ENCODE results near the gene SRSF4. TPM values are rescaled to one million over a fixed set of nuclear protein-coding genes. Genes with fewer than 3 reads are reported as not detected.

Gene SRSF4
- total RNA-seq, 1 experiment from 2014 or later = 31.7 TPM

- no peak overlapping the region for H3K4me2 ChIP-seq (ENCODE audit: low read depth, low read length, poor library complexity, severe bottlenecking)
- no peak overlapping the region for H2AFZ ChIP-seq (ENCODE audit: low read length)
- peaks cover 7% of the 10 kb centered on the region for H3K36me3 ChIP-seq (ENCODE audit: insufficient read depth, low read length)
- H3K27ac ChIP-seq (ENCODE audit: low read length) = no peak overlapping the region
- no peaks in the 10 kb centered on the region for H3K79me2 ChIP-seq (ENCODE audit: low read length)
- H3K9me2 ChIP-seq (replicated peaks; ENCODE audit: insufficient read depth, low read length) = no peaks in the 10 kb centered on the region
- no peaks in the 10 kb centered on the region for H3K4me1 ChIP-seq (ENCODE audit: low read length)
- no peaks in the 10 kb centered on the region for H3K9me3 ChIP-seq (ENCODE audit: low read length)
- no peaks in the 10 kb centered on the region for H3K27me3 ChIP-seq (ENCODE audit: low read length)
- H4K20me1 ChIP-seq (ENCODE audit: insufficient read depth, low read depth, low read length) = no peaks in the 10 kb centered on the region
- DNase-seq = no peak
- no peak overlapping the region for H3K4me3 ChIP-seq (ENCODE audit: low read length)
- H3K9ac ChIP-seq (ENCODE audit: low read length) = no peak overlapping the region
Measured at GRCh38 chr1:29195881-29196291, 14.2 kb upstream of the SRSF4 start.

DNA sequence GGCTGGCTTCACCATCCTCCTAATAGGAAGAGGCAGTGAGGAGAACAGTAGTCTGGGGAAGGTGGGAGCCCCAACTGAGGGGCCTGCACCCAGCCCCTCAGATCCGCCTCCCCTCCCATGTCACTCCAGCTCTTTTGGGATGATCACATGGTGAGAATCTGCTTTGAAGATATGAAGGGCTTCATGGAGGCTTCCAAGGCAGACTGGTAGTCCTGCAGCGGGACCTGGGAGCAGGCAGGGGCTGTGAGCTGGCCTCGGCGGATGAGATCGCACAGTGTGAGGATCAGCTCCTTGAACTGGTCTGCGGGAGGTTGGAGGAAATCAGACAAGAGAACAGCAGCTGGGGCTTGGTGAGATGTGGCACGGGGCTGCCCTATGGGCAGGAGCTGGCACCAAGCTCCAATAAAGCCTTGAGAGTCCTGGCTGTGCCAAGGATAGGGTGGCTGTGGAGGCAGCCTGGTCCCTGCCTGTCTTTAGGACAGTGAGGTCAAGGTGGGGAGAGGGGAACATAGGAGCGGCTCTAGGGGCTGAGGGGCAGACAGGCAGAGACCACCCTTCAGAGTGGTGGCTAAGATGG, 12.3 kb upstream of the SRSF4 start:
- Histone ChIP-seq H3K4me3 (ENCODE audit: low read length) (no peak overlapping the region), H3K9me3 (ENCODE audit: low read length) (no peaks in the 10 kb centered on the region), H3K36me3 (ENCODE audit: insufficient read depth, low read length) (no peaks in the 10 kb centered on the region), H3K27me3 (ENCODE audit: low read length) (no peaks in the 10 kb centered on the region), H3K9me2 (replicated peaks; ENCODE audit: insufficient read depth, low read length) (no peaks in the 10 kb centered on the region), H3K79me2 (ENCODE audit: low read length) (no peaks in the 10 kb centered on the region), H2AFZ (ENCODE audit: low read length) (no peak overlapping the region), H3K9ac (ENCODE audit: low read length) (no peak overlapping the region), H3K4me2 (ENCODE audit: low read depth, low read length, poor library complexity, severe bottlenecking) (no peak overlapping the region), H4K20me1 (ENCODE audit: insufficient read depth, low read depth, low read length) (no peaks in the 10 kb centered on the region), H3K4me1 (ENCODE audit: low read length) (no peaks in the 10 kb centered on the region), H3K27ac (ENCODE audit: low read length) (no peak overlapping the region)
- DNase-seq = no peak

DNA sequence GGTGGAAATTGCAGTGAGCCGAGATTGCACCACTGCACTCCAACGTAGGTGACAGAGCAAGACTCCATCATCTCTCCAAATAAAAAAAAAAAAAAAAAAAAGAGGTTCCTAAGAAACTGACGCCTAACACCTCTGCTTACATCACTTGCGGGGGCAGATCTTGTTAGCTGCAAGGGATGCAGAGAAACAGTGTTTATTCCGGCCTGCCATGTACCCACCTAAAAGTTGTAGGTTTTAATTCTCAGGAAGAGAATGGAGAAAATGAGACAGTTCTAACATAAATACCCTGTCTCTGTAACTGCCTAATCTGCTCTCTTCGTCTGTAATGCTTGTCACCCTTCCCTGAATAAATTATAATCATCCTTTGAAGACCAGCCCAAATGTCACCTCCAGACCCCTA, 9.0 kb upstream of the SRSF4 start:
- H3K79me2 ChIP-seq (ENCODE audit: low read length) = no peaks in the 10 kb centered on the region
- DNase-seq = no peak

GRCh38 chr1:29186707-29187106, 5.0 kb upstream of the SRSF4 start:
- Histone ChIP-seq H3K4me3 (ENCODE audit: low read length) (no peak overlapping the region), H3K27ac (ENCODE audit: low read length) (no peak overlapping the region), H3K27me3 (ENCODE audit: low read length) (no peaks in the 10 kb centered on the region), H3K9ac (ENCODE audit: low read length) (no peak overlapping the region), H3K4me2 (ENCODE audit: low read depth, low read length, poor library complexity, severe bottlenecking) (no peak overlapping the region), H2AFZ (ENCODE audit: low read length) (no peak overlapping the region), H3K36me3 (ENCODE audit: insufficient read depth, low read length) (no peaks in the 10 kb centered on the region), H4K20me1 (ENCODE audit: insufficient read depth, low read depth, low read length) (no peaks in the 10 kb centered on the region), H3K9me3 (ENCODE audit: low read length) (no peaks in the 10 kb centered on the region), H3K79me2 (ENCODE audit: low read length) (no peaks in the 10 kb centered on the region), H3K9me2 (replicated peaks; ENCODE audit: insufficient read depth, low read length) (no peaks in the 10 kb centered on the region), H3K4me1 (ENCODE audit: low read length) (peaks cover 14% of the 10 kb centered on the region)
- DNase-seq = no peak

More for the DNA sequence above, 9.0 kb upstream of the SRSF4 start:
- H3K4me2 ChIP-seq (ENCODE audit: low read depth, low read length, poor library complexity, severe bottlenecking) = no peak overlapping the region
- H3K9me2 ChIP-seq (replicated peaks; ENCODE audit: insufficient read depth, low read length) = no peaks in the 10 kb centered on the region
- no peaks in the 10 kb centered on the region for H3K4me1 ChIP-seq (ENCODE audit: low read length)
- H3K9ac ChIP-seq (ENCODE audit: low read length) = no peak overlapping the region
- no peaks in the 10 kb centered on the region for H3K27me3 ChIP-seq (ENCODE audit: low read length)
- H3K4me3 ChIP-seq (ENCODE audit: low read length) = no peak overlapping the region
- no peak overlapping the region for H3K27ac ChIP-seq (ENCODE audit: low read length)
- no peaks in the 10 kb centered on the region for H3K36me3 ChIP-seq (ENCODE audit: insufficient read depth, low read length)
- H2AFZ ChIP-seq (ENCODE audit: low read length) = no peak overlapping the region
- no peaks in the 10 kb centered on the region for H4K20me1 ChIP-seq (ENCODE audit: insufficient read depth, low read depth, low read length)
- no peaks in the 10 kb centered on the region for H3K9me3 ChIP-seq (ENCODE audit: low read length)

- Histone ChIP-seq H3K36me3 (ENCODE audit: insufficient read depth, low read length) (no peaks in the 10 kb centered on the region), H2AFZ (ENCODE audit: low read length) (no peak overlapping the region), H3K9me2 (replicated peaks; ENCODE audit: insufficient read depth, low read length) (no peaks in the 10 kb centered on the region), H3K9ac (ENCODE audit: low read length) (no peak overlapping the region), H3K4me2 (ENCODE audit: low read depth, low read length, poor library complexity, severe bottlenecking) (no peak overlapping the region), H3K27me3 (ENCODE audit: low read length) (no peaks in the 10 kb centered on the region), H3K27ac (ENCODE audit: low read length) (no peak overlapping the region), H4K20me1 (ENCODE audit: insufficient read depth, low read depth, low read length) (no peaks in the 10 kb centered on the region), H3K4me1 (ENCODE audit: low read length) (peaks cover 14% of the 10 kb centered on the region), H3K9me3 (ENCODE audit: low read length) (no peaks in the 10 kb centered on the region), H3K79me2 (ENCODE audit: low read length) (peaks cover 4% of the 10 kb centered on the region), H3K4me3 (ENCODE audit: low read length) (no peak overlapping the region)
- DNase-seq = no peak
Measured at GRCh38 chr1:29186252-29186651, 4.6 kb upstream of the SRSF4 start.

GRCh38 chr1:29183287-29183686, 1.6 kb upstream of the SRSF4 start:
- Histone ChIP-seq H3K4me1 (ENCODE audit: low read length) (peaks cover 31% of the 10 kb centered on the region), H3K4me3 (ENCODE audit: low read length) (no peak overlapping the region; the same call in 1 of the 2 replicates), H3K9me3 (ENCODE audit: low read length) (no peaks in the 10 kb centered on the region), H3K9ac (ENCODE audit: low read length) (0 out of 2 replicates have a peak overlapping the region, but pooled peaks have one; percentile 83), H2AFZ (ENCODE audit: low read length) (peak overlapping the region; percentile 82), H3K79me2 (ENCODE audit: low read length) (peaks cover 34% of the 10 kb centered on the region), H3K36me3 (ENCODE audit: insufficient read depth, low read length) (peaks cover 18% of the 10 kb centered on the region; the same call in 1 of the 2 replicates), H3K27ac (ENCODE audit: low read length) (no peak overlapping the region), H4K20me1 (ENCODE audit: insufficient read depth, low read depth, low read length) (peaks cover 27% of the 10 kb centered on the region), H3K4me2 (ENCODE audit: low read depth, low read length, poor library complexity, severe bottlenecking) (peak overlapping the region; percentile 91), H3K27me3 (ENCODE audit: low read length) (no peaks in the 10 kb centered on the region), H3K9me2 (replicated peaks; ENCODE audit: insufficient read depth, low read length) (no peaks in the 10 kb centered on the region)
- DNase-seq = no peak

- no peak overlapping the region for H2AFZ ChIP-seq (ENCODE audit: low read length)
- peaks cover 31% of the 10 kb centered on the region for H3K4me1 ChIP-seq (ENCODE audit: low read length)
- peaks cover 30% of the 10 kb centered on the region; the same call in 1 of the 2 replicates for H3K36me3 ChIP-seq (ENCODE audit: insufficient read depth, low read length)
- H3K27ac ChIP-seq (ENCODE audit: low read length) = peak overlapping the region; percentile 85
- H3K9ac ChIP-seq (ENCODE audit: low read length) = peak overlapping the region; percentile 99
- H3K4me3 ChIP-seq (ENCODE audit: low read length) = peak overlapping the region; percentile 89
- no peaks in the 10 kb centered on the region for H3K27me3 ChIP-seq (ENCODE audit: low read length)
- peaks cover 37% of the 10 kb centered on the region for H4K20me1 ChIP-seq (ENCODE audit: insufficient read depth, low read depth, low read length)
- DNase-seq = peak; percentile 65
- peaks cover 59% of the 10 kb centered on the region for H3K79me2 ChIP-seq (ENCODE audit: low read length)
- H3K4me2 ChIP-seq (ENCODE audit: low read depth, low read length, poor library complexity, severe bottlenecking) = peak overlapping the region; percentile 94
- no peaks in the 10 kb centered on the region for H3K9me2 ChIP-seq (replicated peaks; ENCODE audit: insufficient read depth, low read length)
- no peaks in the 10 kb centered on the region for H3K9me3 ChIP-seq (ENCODE audit: low read length)
Measured at GRCh38 chr1:29180497-29181412, 945 bp downstream of the SRSF4 start.

GRCh38 chr1:29179641-29180184, 2.0 kb downstream of the SRSF4 start:
- Histone ChIP-seq H3K9me3 (ENCODE audit: low read length) (no peaks in the 10 kb centered on the region), H3K27me3 (ENCODE audit: low read length) (no peaks in the 10 kb centered on the region), H3K79me2 (ENCODE audit: low read length) (peaks cover 68% of the 10 kb centered on the region), H3K27ac (ENCODE audit: low read length) (peak overlapping the region; percentile 85), H2AFZ (ENCODE audit: low read length) (no peak overlapping the region), H4K20me1 (ENCODE audit: insufficient read depth, low read depth, low read length) (peaks cover 37% of the 10 kb centered on the region), H3K9me2 (replicated peaks; ENCODE audit: insufficient read depth, low read length) (no peaks in the 10 kb centered on the region), H3K4me3 (ENCODE audit: low read length) (peak overlapping the region; percentile 89), H3K4me2 (ENCODE audit: low read depth, low read length, poor library complexity, severe bottlenecking) (peak overlapping the region; percentile 94), H3K4me1 (ENCODE audit: low read length) (peaks cover 31% of the 10 kb centered on the region), H3K36me3 (ENCODE audit: insufficient read depth, low read length) (peaks cover 30% of the 10 kb centered on the region; the same call in 1 of the 2 replicates), H3K9ac (ENCODE audit: low read length) (peak overlapping the region; percentile 99)
- no peak for DNase-seq
